Stomach (tissue), 9 donors: Measurements from ENCODE around the gene ACE2. TPM values are rescaled to one million over a fixed set of nuclear protein-coding genes. Genes with fewer than 3 reads are reported as not detected.

Experiments
- DNase-seq, 2 donors: peaks; one replicate each; pipeline versions ENCODE4 v3.0.0 to v3.0.0-alpha.2; 2013 to 2019
- H3K27ac ChIP-seq, 5 donors: fragments of 200-600 bp in 4 of 5; sonication (generic) in 4 of 5; one replicate each; pipeline ENCODE4 v1.5.1; 2013 to 2019; ENCODE audit warnings: mild to moderate bottlenecking in 1 of 5, moderate library complexity in 1 of 5
- H3K27me3 ChIP-seq, 3 donors: fragments of 200-600 bp; sonication (generic); one replicate each; pipeline ENCODE4 v1.5.1; 2017 to 2019; ENCODE audit warnings: mixed run types in 1 of 3
- H3K36me3 ChIP-seq, 4 donors: fragments of 200-600 bp; sonication (generic); 1 replicate in 3 of 4; 2 replicates in 1 of 4; pipeline ENCODE4 v1.5.1; 2016 to 2019
- H3K4me1 ChIP-seq, 4 donors: fragments of 200-600 bp; sonication (generic); one replicate each; pipeline ENCODE4 v1.5.1; 2016 to 2019
- H3K4me3 ChIP-seq, 4 donors: fragments of 200-600 bp; sonication (generic) in 3 of 4; one replicate each; pipeline ENCODE4 v1.5.1; 2016 to 2019; ENCODE audit warnings: mild to moderate bottlenecking in 1 of 4
- H3K9me3 ChIP-seq, 4 donors: fragments of 200-600 bp; sonication (generic); one replicate each; pipeline ENCODE4 v1.5.1; 2016 to 2019
- CTCF ChIP-seq, 7 experiments: fragments of 450-650 bp in 4 of 7; fragments of 200-600 bp in 3 of 7; sonication (generic) in 3 of 7; IDR thresholded peaks; one replicate each; pipeline ENCODE4 v1.5.1; 2016 to 2019; ENCODE audit warnings: antibody characterized with exemption in 7 of 7, control low read depth in 2 of 7, mild to moderate bottlenecking in 1 of 7
- EP300 ChIP-seq: sonication (generic); formaldehyde crosslinking; IDR thresholded peaks from one replicate; pipeline ENCODE4 v1.6.1; 2017; ENCODE audit warnings: antibody characterized with exemption
- POLR2A ChIP-seq, 4 donors: fragments of 450-650 bp; IDR thresholded peaks; one replicate each; pipeline ENCODE4 v1.6.1; 2016; ENCODE audit warnings: antibody characterized with exemption in 4 of 4, control low read depth in 2 of 4, mild to moderate bottlenecking in 1 of 4, moderate library complexity in 1 of 4
- POLR2AphosphoS5 ChIP-seq, 3 donors: sonication (generic); formaldehyde crosslinking; IDR thresholded peaks; one replicate each; pipeline ENCODE4 v1.6.1; 2016; ENCODE audit warnings: antibody characterized with exemption in 3 of 3
- WGBS, 5 donors: extraction: QIAGEN DNeasy Blood & Tissue Kit in 3 of 5; methylation state at CpG; one replicate each; pipeline versions ENCODE4 v1.1.5 to v1.1.7; 2013 to 2018; 5-methylcytosine and 5-hydroxymethylcytosine counted together
- intact Hi-C: fragments of 100-400 bp; cut with DNase I; formaldehyde crosslinking; loops from one replicate; pipeline ENCODE4 v1.15.1; 2023; ENCODE audit warnings: low total_unique reads
- polyA plus RNA-seq, 3 donors: library from polyadenylated mRNA; stranded (reverse); fragments of 200-250 nt; gene quantifications; one replicate each; pipeline ENCODE4 v1.2.3, GENCODE V29; 2013
- total RNA-seq, 5 donors: library from RNA; depleted of rRNA; stranded (reverse); fragments of >200 nt; gene quantifications; one replicate each; pipeline versions ENCODE4 v1.1.0 to v1.2.3, GENCODE V29; 2014 to 2016
- donor health status: healthy with polysubstance abuse.
- donor health status: Bipolar disorder and iron deficiency.
- donor health status: healthy.

ACE2 gene
- total and polyA plus RNA-seq, 8 donors, result 0.25 to 8.1 (median 1.0) TPM; not detected in 2

DNA sequence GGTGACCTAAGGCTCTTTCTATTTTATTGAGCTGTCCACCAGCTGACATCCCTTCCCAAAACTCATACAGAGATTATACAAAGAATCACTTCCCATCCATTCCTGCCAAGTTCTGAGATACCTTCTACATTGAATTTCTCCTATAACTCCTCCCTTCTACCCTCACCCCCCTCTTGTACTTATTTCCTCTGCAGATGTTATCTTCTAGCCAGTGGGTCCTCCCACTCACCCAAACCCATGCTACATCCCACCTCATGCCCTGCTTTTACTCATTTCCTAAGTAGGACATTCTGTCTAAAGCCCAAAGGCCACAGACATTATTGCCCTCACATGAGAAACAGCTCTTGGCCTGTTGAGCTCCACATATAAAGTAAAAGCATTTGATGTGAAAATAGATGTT is 71.6 kb downstream of the ACE2 start:
- TF ChIP-seq CTCF (IDR thresholded peaks at IDR 0.05) (no peak), EP300 (no peak), POLR2A (IDR thresholded peaks at IDR 0.05) (no peak), POLR2AphosphoS5 (IDR thresholded peaks at IDR 0.05) (no peak)
- no peak for DNase-seq

GRCh38 chrX:15525664-15526416 is 74.9 kb downstream of the ACE2 start:
- intact Hi-C loops, result no loop called here
- peak in 1 of 2 donors; percentile 23 for DNase-seq

More for the DNA sequence above, 71.6 kb downstream of the ACE2 start:
- H3K4me3 ChIP-seq, result no peak overlapping the region
- peaks cover 0 to 4% (median 0%) of the 10 kb centered on the region in 3 donors for H3K27me3 ChIP-seq
- no peak overlapping the region for H3K27ac ChIP-seq
- no peaks in the 10 kb centered on the region for H3K9me3 ChIP-seq
- H3K4me1 ChIP-seq, result peaks cover 0 to 7% (median 0%) of the 10 kb centered on the region in 4 donors
- no peaks in the 10 kb centered on the region for H3K36me3 ChIP-seq
- intact Hi-C loops, result no loop called here

DNA sequence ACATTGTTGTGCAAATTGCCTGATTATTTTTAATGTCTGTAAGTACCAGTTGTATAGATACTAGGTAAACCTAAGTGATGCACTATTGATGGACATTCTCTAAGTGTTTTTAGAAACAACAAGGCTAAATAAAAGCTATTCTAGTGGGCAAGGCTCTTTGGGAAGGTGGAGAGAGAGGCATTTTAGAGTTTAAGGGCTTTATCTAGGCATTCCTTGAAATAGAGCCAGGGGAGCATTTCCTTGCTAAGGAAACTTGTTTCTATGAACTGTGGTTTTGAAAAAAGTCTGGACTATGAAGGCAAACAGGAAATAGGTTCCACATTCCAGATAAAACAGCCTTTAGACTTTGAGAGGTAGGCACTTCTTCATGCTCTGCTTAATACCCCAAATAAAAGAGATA is 76.3 kb downstream of the ACE2 start:
- Histone ChIP-seq H3K9me3 (no peaks in the 10 kb centered on the region), H3K4me3 (no peak overlapping the region), H3K27ac (no peak overlapping the region), H3K4me1 (peaks cover 0 to 7% (median 0%) of the 10 kb centered on the region in 4 donors), H3K36me3 (no peaks in the 10 kb centered on the region), H3K27me3 (peaks cover 0 to 4% (median 0%) of the 10 kb centered on the region in 3 donors)
- TF ChIP-seq EP300, result no peak
- TF ChIP-seq CTCF (IDR thresholded peaks at IDR 0.05), result no peak
- TF ChIP-seq POLR2AphosphoS5 (IDR thresholded peaks at IDR 0.05), result no peak
- no peak for TF ChIP-seq POLR2A (IDR thresholded peaks at IDR 0.05)
- peak in 1 of 2 donors; percentile 52 for DNase-seq
- intact Hi-C loops, result no loop called here

More at GRCh38 chrX:15525664-15526416, 74.9 kb downstream of the ACE2 start:
- Histone ChIP-seq H3K27ac (no peak overlapping the region), H3K9me3 (no peaks in the 10 kb centered on the region), H3K27me3 (peaks cover 0 to 4% (median 0%) of the 10 kb centered on the region in 3 donors), H3K36me3 (no peaks in the 10 kb centered on the region), H3K4me3 (no peak overlapping the region), H3K4me1 (peaks cover 0 to 7% (median 0%) of the 10 kb centered on the region in 4 donors)
- 29 to 57% (median 48%) methylated on average over 8 of the region's 8 CpGs for WGBS, 5 donors
- no peak for TF ChIP-seq CTCF (IDR thresholded peaks at IDR 0.05)
- no peak for TF ChIP-seq POLR2AphosphoS5 (IDR thresholded peaks at IDR 0.05)
- no peak for TF ChIP-seq POLR2A (IDR thresholded peaks at IDR 0.05)
- TF ChIP-seq EP300, result no peak

DNA sequence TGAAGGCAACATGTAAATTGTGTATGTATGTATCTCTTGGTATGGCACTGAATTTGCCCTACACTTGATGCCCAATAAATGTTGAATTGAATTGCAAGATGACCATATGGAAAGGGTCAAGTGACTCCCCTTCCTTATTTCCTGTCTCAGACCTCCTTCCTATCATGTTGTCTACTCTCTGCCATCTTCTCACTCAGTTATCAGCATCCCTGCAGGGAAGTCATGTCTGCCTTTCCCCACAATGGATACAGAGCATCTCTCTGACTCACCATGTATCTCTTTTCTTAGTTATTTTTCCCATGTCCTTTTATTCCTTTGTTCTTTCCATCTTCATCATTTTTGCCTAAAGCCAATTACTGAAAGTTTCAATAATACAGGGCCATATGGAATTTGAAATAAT is 77.7 kb downstream of the ACE2 start:
- Histone ChIP-seq H3K36me3 (no peaks in the 10 kb centered on the region), H3K27me3 (peaks cover 0 to 4% (median 0%) of the 10 kb centered on the region in 3 donors), H3K9me3 (no peaks in the 10 kb centered on the region), H3K4me1 (peaks cover 0 to 7% (median 0%) of the 10 kb centered on the region in 4 donors), H3K27ac (no peak overlapping the region), H3K4me3 (no peak overlapping the region)
- no peak for DNase-seq
- intact Hi-C loops, result no loop called here
- TF ChIP-seq CTCF (IDR thresholded peaks at IDR 0.05) (no peak), POLR2A (IDR thresholded peaks at IDR 0.05) (no peak), POLR2AphosphoS5 (IDR thresholded peaks at IDR 0.05) (no peak), EP300 (no peak)
